Motor neuron (in vitro differentiated cells): Measurements from ENCODE around the gene RASD2. TPM values are rescaled to one million over a fixed set of nuclear protein-coding genes. Genes with fewer than 3 reads are reported as not detected.

ENCODE experiments used
- ATAC-seq, 8 experiments: fragments of 200-7000 bp; cut with Tn5 transposase; replicated peaks in 6 of 8; 2 replicates each; pipeline ENCODE4 v1.8.0; 2021; ENCODE audit warnings: mild to moderate bottlenecking in 8 of 8, moderate library complexity in 8 of 8
- H3K27ac ChIP-seq, 2 donors: fragments of 250-450 bp; sonication (Bioruptor Pico); 2 replicates each; pipeline ENCODE4 v1.9.0; 2021; ENCODE audit warnings: antibody characterized with exemption in 2 of 2, mild to moderate bottlenecking in 2 of 2, moderate library complexity in 1 of 2
- H3K4me1 ChIP-seq, 2 donors: fragments of 250-450 bp; sonication (Bioruptor Pico); replicated peaks in 1 of 2; 2 replicates each; pipeline ENCODE4 v1.6.1; 2021; ENCODE audit warnings: antibody characterized with exemption in 2 of 2, mild to moderate bottlenecking in 2 of 2, moderate library complexity in 1 of 2
- H3K4me3 ChIP-seq, 5 donors: fragments of 250-450 bp; sonication (Bioruptor Pico); 2 replicates each; pipeline ENCODE4 v1.9.0; 2021; ENCODE audit warnings: antibody characterized with exemption in 5 of 5, mild to moderate bottlenecking in 5 of 5, moderate library complexity in 4 of 5
- WGBS, 10 experiments: fragments of 450-650 bp; shearing (Covaris generic); methylation state at CpG; one replicate each; pipeline ENCODE4 v1.0.0; 2022; 5-methylcytosine and 5-hydroxymethylcytosine counted together
- in situ Hi-C, 9 experiments: fragments of 400-800 bp; cut with MboI; loops; one replicate each; pipeline ENCODE4 v1.15.0; 2021; ENCODE audit warnings: low sequenced_read_pairs in 9 of 9, low pct_unique_long_range_greater_than_20kb in 2 of 9; ENCODE audit not compliant: unreplicated experiment in 9 of 9
- total RNA-seq, 8 experiments: library from RNA; unstranded; fragments of 300-600 nt; gene quantifications; 2 replicates each; pipeline versions ENCODE4 v1.2.3 to v1.2.4, GENCODE V29; 2022

The RASD2 gene
- total RNA-seq, 8 experiments from 2014 or later, result 0.15 to 14.5 (median 0.75) TPM

- no peak overlapping the region for H3K4me3 ChIP-seq
- no peaks in the 10 kb centered on the region for H3K4me1 ChIP-seq
- in situ Hi-C loops, result no loop called here
- 0 to 100% (median 58%) methylated on average over 1 to 7 of the region's 7 CpGs; no CpG with 5 or more reads in 1 of the 10 experiments for WGBS, 10 experiments
- no peak overlapping the region for H3K27ac ChIP-seq
- no peak for ATAC-seq
Measured at GRCh38 chr22:35537232-35537631, 3.4 kb upstream of the RASD2 start.

GRCh38 chr22:35538801-35539321 lies 1.8 kb upstream of the RASD2 start:
- Histone ChIP-seq H3K27ac (no peak overlapping the region), H3K4me3 (no peak overlapping the region), H3K4me1 (no peaks in the 10 kb centered on the region)
- WGBS, 10 experiments, result 60 to 100% (median 90%) methylated on average over 1 of the region's 5 CpGs; no CpG with 5 or more reads in 4 of the 10 experiments
- no peak for ATAC-seq
- in situ Hi-C loops, result no loop called here

GRCh38 chr22:35539487-35539886 lies 1.1 kb upstream of the RASD2 start:
- peak overlapping the region in 3 of 5 donors; percentile 42 to 51 (median 45) for H3K4me3 ChIP-seq
- H3K4me1 ChIP-seq, result no peaks in the 10 kb centered on the region
- 0 to 100% (median 20%) methylated on average over 1 to 3 of the region's 3 CpGs; no CpG with 5 or more reads in 1 of the 10 experiments for WGBS, 10 experiments
- in situ Hi-C loops, result no loop called here
- H3K27ac ChIP-seq, result no peak overlapping the region
- no peak for ATAC-seq

- in situ Hi-C loops, result no loop called here
- 0 to 65% (median 0%) methylated on average over 1 to 29 of the region's 89 CpGs; no CpG with 5 or more reads in 7 of the 10 experiments for WGBS, 10 experiments
- Histone ChIP-seq H3K27ac (no peak overlapping the region), H3K4me3 (peak overlapping the region; percentile 37 to 51 (median 45)), H3K4me1 (no peaks in the 10 kb centered on the region)
- peak; percentile 86 to 92 (median 90) for ATAC-seq
Measured at GRCh38 chr22:35539910-35540594, 579 bp upstream of the RASD2 start.

GRCh38 chr22:35541254-35541748 lies 670 bp downstream of the RASD2 start:
- WGBS, 10 experiments, result 0 to 67% (median 13%) methylated on average over 1 to 5 of the region's 28 CpGs; no CpG with 5 or more reads in 4 of the 10 experiments
- in situ Hi-C loops, result no loop called here
- Histone ChIP-seq H3K4me3 (peak overlapping the region; percentile 37 to 51 (median 45)), H3K4me1 (no peaks in the 10 kb centered on the region), H3K27ac (no peak overlapping the region)
- peak in 5 of 8 experiments; percentile 8 to 17 (median 15) for ATAC-seq

GRCh38 chr22:35542157-35542938 lies 1.7 kb downstream of the RASD2 start:
- Histone ChIP-seq H3K4me3 (no peak overlapping the region), H3K4me1 (no peaks in the 10 kb centered on the region), H3K27ac (no peak overlapping the region)
- ATAC-seq, result no peak
- WGBS, 10 experiments, result 29 to 100% (median 64%) methylated on average over 1 to 6 of the region's 13 CpGs; no CpG with 5 or more reads in 6 of the 10 experiments
- in situ Hi-C loops, result no loop called here

GRCh38 chr22:35542939-35543516 lies 2.4 kb downstream of the RASD2 start:
- ATAC-seq, result no peak
- no peak overlapping the region for H3K4me3 ChIP-seq
- in situ Hi-C loops, result no loop called here
- no peaks in the 10 kb centered on the region for H3K4me1 ChIP-seq
- 50 to 83% (median 66%) methylated on average over 1 to 3 of the region's 6 CpGs; no CpG with 5 or more reads in 4 of the 10 experiments for WGBS, 10 experiments
- H3K27ac ChIP-seq, result no peak overlapping the region

GRCh38 chr22:35543702-35544101 lies 3.1 kb downstream of the RASD2 start:
- Histone ChIP-seq H3K27ac (no peak overlapping the region), H3K4me1 (peaks cover 3 to 4% of the 10 kb centered on the region in 2 donors), H3K4me3 (no peak overlapping the region)
- 0 to 80% (median 58%) methylated on average over 1 to 3 of the region's 3 CpGs; no CpG with 5 or more reads in 2 of the 10 experiments for WGBS, 10 experiments
- in situ Hi-C loops, result no loop called here
- ATAC-seq, result no peak

- H3K27ac ChIP-seq, result no peak overlapping the region
- no peak overlapping the region for H3K4me3 ChIP-seq
- in situ Hi-C loops, result no loop called here
- no peak for ATAC-seq
- peaks cover 8 to 9% of the 10 kb centered on the region in 2 donors for H3K4me1 ChIP-seq
- WGBS, 10 experiments, result 20% methylated on average over 1 of the region's 3 CpGs; no CpG with 5 or more reads in 9 of the 10 experiments
Measured at GRCh38 chr22:35544189-35544588, 3.6 kb downstream of the RASD2 start.

GRCh38 chr22:35544827-35545226 lies 4.2 kb downstream of the RASD2 start:
- H3K27ac ChIP-seq, result no peak overlapping the region

GRCh38 chr22:35546886-35547285 lies 6.3 kb downstream of the RASD2 start:
- WGBS, 10 experiments, result 40 to 100% (median 80%) methylated on average over 1 to 8 of the region's 18 CpGs; no CpG with 5 or more reads in 3 of the 10 experiments
- no peak overlapping the region for H3K4me3 ChIP-seq
- peaks cover 13 to 14% of the 10 kb centered on the region in 2 donors for H3K4me1 ChIP-seq
- no peak overlapping the region for H3K27ac ChIP-seq
- ATAC-seq, result no peak
- in situ Hi-C loops, result no loop called here

More at GRCh38 chr22:35544827-35545226, 4.2 kb downstream of the RASD2 start:
- no peak for ATAC-seq
- WGBS, 10 experiments, result 40 to 63% (median 55%) methylated on average over 1 to 9 of the region's 9 CpGs; no CpG with 5 or more reads in 6 of the 10 experiments
- in situ Hi-C loops, result no loop called here
- H3K4me1 ChIP-seq, result peaks cover 12 to 14% of the 10 kb centered on the region in 2 donors
- H3K4me3 ChIP-seq, result no peak overlapping the region

GRCh38 chr22:35547987-35548721 lies 7.5 kb downstream of the RASD2 start:
- ATAC-seq, result peak in 4 of 8 experiments; percentile 2 to 75 (median 40)
- peaks cover 14 to 21% of the 10 kb centered on the region in 2 donors for H3K4me1 ChIP-seq
- WGBS, 10 experiments, result 31 to 90% (median 65%) methylated on average over 1 to 5 of the region's 13 CpGs; no CpG with 5 or more reads in 4 of the 10 experiments
- H3K27ac ChIP-seq, result no peak overlapping the region
- in situ Hi-C loops, result no loop called here
- no peak overlapping the region for H3K4me3 ChIP-seq
